GM18867 (cell line): Measurements from ENCODE around the gene MOB2.
"Not testable (repeated sequence)": the region's sequence is repeated elsewhere in the genome, so short reads cannot be mapped to it uniquely, and the experiment has no call there.

Experiments
- ATAC-seq: cut with Tn5 transposase; IDR thresholded peaks from one replicate; pipeline ENCODE4 v1.9.1; 2021; ENCODE audit warnings: mild to moderate bottlenecking, moderate library complexity; ENCODE audit not compliant: unreplicated experiment

The MOB2 gene

GRCh38 chr11:1518301-1518700 is 31.7 kb upstream of the MOB2 start:
- no peak for ATAC-seq

GRCh38 chr11:1517117-1518005 is 30.8 kb upstream of the MOB2 start:
- ATAC-seq, result no peak

- no peak for ATAC-seq
These were observed 29.9 kb upstream of the MOB2 start for GRCh38 chr11:1516273-1517067.

GRCh38 chr11:1515082-1516060 is 28.8 kb upstream of the MOB2 start:
- no peak for ATAC-seq

- ATAC-seq, result no peak
These were observed 27.9 kb upstream of the MOB2 start for GRCh38 chr11:1514336-1515061.

GRCh38 chr11:1513326-1514296 is 27.0 kb upstream of the MOB2 start:
- ATAC-seq, result no peak

- not testable (repeated sequence) for ATAC-seq
These were observed 26.1 kb upstream of the MOB2 start for GRCh38 chr11:1512531-1513258.

GRCh38 chr11:1511937-1512496 is 25.4 kb upstream of the MOB2 start:
- ATAC-seq, result no peak

- no peak for ATAC-seq
These were observed 24.3 kb upstream of the MOB2 start for GRCh38 chr11:1510928-1511327.

- ATAC-seq, result not testable (repeated sequence)
These were observed 23.8 kb upstream of the MOB2 start for GRCh38 chr11:1510351-1510750.

- no peak for ATAC-seq
These were observed 23.2 kb upstream of the MOB2 start for GRCh38 chr11:1509626-1510255.

GRCh38 chr11:1508986-1509385 is 22.4 kb upstream of the MOB2 start:
- ATAC-seq, result no peak

GRCh38 chr11:1508491-1508891 is 21.9 kb upstream of the MOB2 start:
- no peak for ATAC-seq

- no peak for ATAC-seq
These were observed 21.0 kb upstream of the MOB2 start for GRCh38 chr11:1507381-1508140.

- no peak for ATAC-seq
These were observed 20.4 kb upstream of the MOB2 start for GRCh38 chr11:1506981-1507380.

- ATAC-seq, result no peak
These were observed 18.9 kb upstream of the MOB2 start for GRCh38 chr11:1505480-1505879.
